IMR-90 (cell line): Measurements from ENCODE around the gene MVP.

Experiments used
- BHLHE40 ChIP-seq: fragments of 150-350 bp; IDR thresholded peaks from 2 replicates; pipeline ENCODE4 v1.6.1; 2016; ENCODE audit warnings: mild to moderate bottlenecking, low read depth, low read length
- CEBPB ChIP-seq: IDR thresholded peaks from 2 replicates; pipeline ENCODE4 v1.6.1; 2012; ENCODE audit warnings: low read depth, low read length, improper control_type of control experiment
- CTCF ChIP-seq: conservative IDR thresholded peaks from 2 replicates; pipeline ENCODE4 v1.5.1; 2012; ENCODE audit warnings: mild to moderate bottlenecking, low read depth, low read length, improper control_type of control experiment
- FOS ChIP-seq: fragments of 150-350 bp; IDR thresholded peaks from 2 replicates; pipeline ENCODE4 v1.6.1; 2016; ENCODE audit warnings: low read depth, low read length
- MXI1 ChIP-seq: IDR thresholded peaks from 2 replicates; pipeline ENCODE4 v1.6.1; 2012; ENCODE audit warnings: low read depth, mild to moderate bottlenecking, low read length, moderate library complexity, borderline replicate concordance
- POLR2A ChIP-seq: IDR thresholded peaks from 2 replicates; pipeline ENCODE4 v1.6.1; 2012; ENCODE audit warnings: mild to moderate bottlenecking, low read depth, low read length
- RAD21 ChIP-seq: IDR thresholded peaks from 2 replicates; pipeline ENCODE4 v1.6.1; 2012; ENCODE audit warnings: low read length, improper control_type of control experiment
- RCOR1 ChIP-seq: IDR thresholded peaks from 2 replicates; pipeline ENCODE4 v1.6.1; 2012; ENCODE audit warnings: mild to moderate bottlenecking, low read length, improper control_type of control experiment; ENCODE audit not compliant: insufficient replicate concordance
- RFX5 ChIP-seq: IDR thresholded peaks from 2 replicates; pipeline ENCODE4 v1.8.0; 2012; ENCODE audit warnings: low read depth, mild to moderate bottlenecking, low read length, moderate library complexity
- SMC3 ChIP-seq: fragments of 150-350 bp; IDR thresholded peaks from 2 replicates; pipeline ENCODE4 v1.6.1; 2016; ENCODE audit warnings: low read depth, mild to moderate bottlenecking, antibody characterized with exemption, low read length, moderate library complexity
- TF ChIP-seq, protein P1 (sequence below): fragments of 150-350 bp; IDR thresholded peaks from 2 replicates; pipeline ENCODE4 v1.6.1; 2017; ENCODE audit warnings: mild to moderate bottlenecking, antibody characterized with exemption, low read length, low read depth

GRCh38 chr16:29820271-29820701 lies at the start of gene MVP:
- no peak for TF ChIP-seq POLR2A
- TF ChIP-seq, protein P1, sequence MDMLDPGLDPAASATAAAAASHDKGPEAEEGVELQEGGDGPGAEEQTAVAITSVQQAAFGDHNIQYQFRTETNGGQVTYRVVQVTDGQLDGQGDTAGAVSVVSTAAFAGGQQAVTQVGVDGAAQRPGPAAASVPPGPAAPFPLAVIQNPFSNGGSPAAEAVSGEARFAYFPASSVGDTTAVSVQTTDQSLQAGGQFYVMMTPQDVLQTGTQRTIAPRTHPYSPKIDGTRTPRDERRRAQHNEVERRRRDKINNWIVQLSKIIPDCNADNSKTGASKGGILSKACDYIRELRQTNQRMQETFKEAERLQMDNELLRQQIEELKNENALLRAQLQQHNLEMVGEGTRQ: no peak
- TF ChIP-seq RFX5: no peak
- TF ChIP-seq CTCF: no peak
- TF ChIP-seq SMC3: no peak
- TF ChIP-seq BHLHE40: no peak
- TF ChIP-seq RAD21: no peak
- no peak for TF ChIP-seq CEBPB
- no peak for TF ChIP-seq RCOR1
- TF ChIP-seq FOS: no peak
- peak; percentile 52; the same call in 1 of the 2 replicates for TF ChIP-seq MXI1
